Omental fat pad (tissue), 4 donors: Measurements from ENCODE around the gene TSPAN33. TPM values are rescaled to one million over a fixed set of nuclear protein-coding genes. Genes with fewer than 3 reads are reported as not detected.
"Not testable (repeated sequence)": the region's sequence is repeated elsewhere in the genome, so short reads cannot be mapped to it uniquely, and the experiment has no call there.

Experiments used
- ATAC-seq: fragments of 150-250 bp; one replicate; pipeline ENCODE4 v1.9.1; 2016; ENCODE audit warnings: mild to moderate bottlenecking, moderate library complexity; ENCODE audit not compliant: low FRiP score
- DNase-seq: peaks from one replicate; pipeline ENCODE4 v3.0.0-alpha.2; 2019; ENCODE audit warnings: low spot score
- small RNA-seq: library from RNA; depleted of rRNA; stranded (forward); fragments of <200 nt; gene quantifications from one replicate; pipeline ENCODE3, GENCODE V24; 2016
- total RNA-seq, 4 donors: library from RNA; depleted of rRNA; stranded (reverse); fragments of >200 nt; gene quantifications; one replicate each; pipeline ENCODE4 v1.1.0, GENCODE V29; 2016
- TF ChIP-seq, protein P1 (sequence below), 3 donors: fragments of 450-650 bp; IDR thresholded peaks; one replicate each; pipeline ENCODE4 v1.5.1; 2016 to 2017; ENCODE audit warnings: antibody characterized with exemption in 3 of 3, mild to moderate bottlenecking in 3 of 3, moderate library complexity in 2 of 3

Gene TSPAN33
- total RNA-seq, 4 donors from 2014 or later = 1.7 to 8.1 (median 7.0) TPM

DNA sequence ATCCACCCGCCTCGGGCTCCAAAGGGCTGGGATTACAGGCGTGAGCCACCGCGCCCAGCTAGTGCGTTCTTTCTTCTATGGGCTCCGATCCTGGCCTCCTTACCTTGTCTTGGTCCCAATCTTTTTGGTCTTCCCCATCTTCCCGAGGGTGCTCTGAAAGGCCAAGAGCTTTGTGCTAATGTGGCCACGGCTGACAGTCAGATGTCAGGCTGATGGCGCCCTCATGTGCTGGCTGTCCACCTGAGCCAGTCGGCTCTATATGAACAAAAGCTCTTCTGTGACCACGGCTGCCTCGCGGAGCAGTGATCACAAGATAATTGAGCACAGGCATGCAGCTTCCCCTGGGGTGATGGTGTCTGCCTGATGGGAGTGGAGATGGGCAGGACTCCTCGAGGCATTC is 69.3 kb downstream of the TSPAN33 start:
- no peak for DNase-seq

DNA sequence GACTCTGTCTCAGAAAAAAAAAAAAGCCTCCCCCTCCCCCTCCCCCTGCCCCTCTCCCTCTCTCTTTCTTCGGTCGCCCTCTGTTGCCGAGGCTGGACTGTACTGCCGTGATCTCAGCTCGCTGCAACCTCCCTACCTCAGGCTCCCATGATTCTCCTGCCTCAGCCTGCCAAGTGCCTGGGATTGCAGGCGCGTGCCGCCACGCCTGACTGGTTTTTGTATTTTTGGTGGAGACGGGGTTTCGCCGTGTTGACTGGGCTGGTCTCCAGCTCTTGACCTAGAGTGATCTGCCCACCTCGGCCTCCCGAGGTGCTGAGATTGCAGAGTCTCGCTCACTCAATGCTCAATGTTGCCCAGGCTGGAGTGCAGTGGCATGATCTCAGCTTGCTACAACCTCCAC is 71.2 kb downstream of the TSPAN33 start:
- not testable (repeated sequence) for ATAC-seq, DNase-seq

More for the DNA sequence above, 69.3 kb downstream of the TSPAN33 start:
- ATAC-seq = no peak
- TF ChIP-seq, protein P1, sequence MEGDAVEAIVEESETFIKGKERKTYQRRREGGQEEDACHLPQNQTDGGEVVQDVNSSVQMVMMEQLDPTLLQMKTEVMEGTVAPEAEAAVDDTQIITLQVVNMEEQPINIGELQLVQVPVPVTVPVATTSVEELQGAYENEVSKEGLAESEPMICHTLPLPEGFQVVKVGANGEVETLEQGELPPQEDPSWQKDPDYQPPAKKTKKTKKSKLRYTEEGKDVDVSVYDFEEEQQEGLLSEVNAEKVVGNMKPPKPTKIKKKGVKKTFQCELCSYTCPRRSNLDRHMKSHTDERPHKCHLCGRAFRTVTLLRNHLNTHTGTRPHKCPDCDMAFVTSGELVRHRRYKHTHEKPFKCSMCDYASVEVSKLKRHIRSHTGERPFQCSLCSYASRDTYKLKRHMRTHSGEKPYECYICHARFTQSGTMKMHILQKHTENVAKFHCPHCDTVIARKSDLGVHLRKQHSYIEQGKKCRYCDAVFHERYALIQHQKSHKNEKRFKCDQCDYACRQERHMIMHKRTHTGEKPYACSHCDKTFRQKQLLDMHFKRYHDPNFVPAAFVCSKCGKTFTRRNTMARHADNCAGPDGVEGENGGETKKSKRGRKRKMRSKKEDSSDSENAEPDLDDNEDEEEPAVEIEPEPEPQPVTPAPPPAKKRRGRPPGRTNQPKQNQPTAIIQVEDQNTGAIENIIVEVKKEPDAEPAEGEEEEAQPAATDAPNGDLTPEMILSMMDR (IDR thresholded peaks at IDR 0.05) = no peak

DNA sequence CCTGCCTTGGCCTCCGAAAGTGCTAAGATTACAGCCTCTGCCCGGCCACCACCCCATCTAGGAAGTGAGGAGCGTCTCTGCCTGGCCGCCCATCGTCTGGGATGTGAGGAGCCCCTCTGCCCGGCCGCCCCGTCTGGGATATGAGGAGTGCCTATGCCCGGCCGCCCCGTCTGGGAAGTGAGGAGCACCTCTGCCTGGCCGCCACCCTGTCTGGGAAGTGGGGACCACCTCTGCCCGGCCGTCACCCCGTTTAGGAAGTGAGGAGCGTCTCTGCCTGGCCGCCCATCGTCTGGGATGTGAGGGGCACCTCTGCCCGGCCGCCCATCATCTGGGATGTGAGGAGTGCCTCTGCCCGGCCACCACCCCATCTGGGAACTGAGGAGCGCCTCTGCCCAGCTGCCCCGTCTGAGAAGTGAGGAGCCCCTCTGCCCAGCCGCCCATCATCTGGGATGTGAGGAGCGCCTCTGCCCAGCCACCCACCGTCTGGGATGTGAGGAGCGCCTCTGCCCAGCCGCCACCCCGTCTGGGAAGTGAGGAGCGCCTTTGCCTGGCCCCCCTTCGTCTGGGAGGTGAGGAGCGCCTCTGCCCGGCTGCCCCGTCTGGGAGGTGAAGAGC is 71.7 kb downstream of the TSPAN33 start:
- ATAC-seq, DNase-seq: not testable (repeated sequence)

DNA sequence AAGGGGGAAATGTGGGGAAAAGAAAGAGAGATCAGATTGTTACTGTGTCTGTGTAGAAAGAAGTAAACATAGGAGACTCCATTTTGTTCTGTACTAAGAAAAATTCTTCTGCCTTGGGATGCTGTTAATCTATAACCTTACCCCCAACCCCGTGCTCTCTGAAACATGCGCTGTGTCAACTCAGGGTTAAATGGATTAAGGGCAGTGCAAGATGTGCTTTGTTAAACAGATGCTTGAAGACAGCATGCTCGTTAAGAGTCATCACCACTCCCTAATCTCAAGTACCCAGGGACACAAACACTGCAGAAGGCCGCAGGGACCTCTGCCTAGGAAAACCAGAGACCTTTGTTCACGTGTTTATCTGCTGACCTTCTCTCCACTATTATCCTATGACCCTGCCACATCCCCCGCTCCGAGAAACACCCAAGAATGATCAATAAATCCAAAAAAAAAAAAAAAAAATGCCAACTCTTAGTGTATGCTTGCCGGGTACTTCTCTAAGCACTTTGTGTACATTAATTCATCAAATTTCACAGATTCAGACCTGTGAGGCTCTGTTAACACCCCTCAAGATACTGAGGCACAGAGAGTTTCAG is 72.4 kb downstream of the TSPAN33 start:
- not testable (repeated sequence) for DNase-seq, ATAC-seq

DNA sequence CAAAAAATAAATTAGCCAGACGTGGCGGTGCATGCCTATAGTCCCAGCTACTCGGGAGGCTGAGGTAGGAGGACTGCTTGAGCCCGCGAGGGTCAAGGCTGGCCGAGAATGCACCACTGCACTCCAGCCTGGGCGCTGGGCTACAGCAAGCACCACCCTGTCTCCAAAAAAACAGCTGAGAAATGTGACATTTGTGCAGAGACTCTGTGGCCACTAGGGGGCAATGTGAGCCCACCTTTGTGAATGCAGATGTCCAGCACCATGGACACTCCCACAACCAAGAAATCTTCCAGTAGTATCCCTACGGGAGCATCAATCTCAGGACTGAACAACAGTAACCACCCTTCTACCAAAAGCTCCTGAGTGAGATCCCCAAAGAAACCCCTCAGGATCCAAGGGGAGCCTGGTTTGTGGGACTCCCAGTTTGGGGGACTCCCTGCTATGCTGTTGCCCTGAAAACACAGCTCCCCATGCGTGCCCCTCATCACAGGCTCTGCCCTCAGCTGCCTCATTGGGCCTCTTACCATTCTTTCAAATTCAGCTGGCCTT is 74.1 kb downstream of the TSPAN33 start:
- ATAC-seq (peak; percentile 92), DNase-seq (peak; percentile 87)
- TF ChIP-seq, protein P1 (IDR thresholded peaks at IDR 0.05) = peak in 2 of 3 donors; percentile 44 to 70

DNA sequence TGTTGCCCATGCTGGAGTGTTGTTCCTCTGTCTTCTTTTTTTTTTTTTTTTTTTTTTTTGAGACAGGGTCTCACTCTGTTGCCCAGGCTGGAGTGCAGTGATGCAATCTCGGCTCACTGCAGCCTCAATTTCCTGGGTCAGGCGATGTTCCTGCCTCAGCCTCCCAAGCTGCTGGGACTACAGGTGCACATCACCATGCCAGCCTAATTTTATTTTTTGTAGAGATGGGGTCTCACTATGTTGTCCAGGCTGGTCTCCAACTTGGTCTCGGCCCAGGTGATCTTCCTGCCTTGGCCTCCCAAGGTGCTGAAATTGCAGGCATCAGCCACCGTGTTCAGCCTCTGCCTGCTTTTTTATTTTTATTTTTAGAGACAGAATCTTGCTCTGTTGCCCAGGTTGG is 74.7 kb downstream of the TSPAN33 start:
- not testable (repeated sequence) for ATAC-seq, DNase-seq

Small RNAs within 50 kb of the gene (small RNA-seq; reads per million reads assigned to genes)
- not detected for gene RNY1P11

Other genes starting within 250 kb of the TSPAN33 start
- gene KCP, start 234.0 kb upstream of the TSPAN33 start, total RNA-seq = 1 to 10 TPM in 2 of 4 donors, under 1 TPM in 2; 0.46 to 3.3 (median 1.2) TPM
- gene IRF5, start 206.8 kb upstream of the TSPAN33 start, total RNA-seq = 10 to 100 TPM in 3 of 4 donors, 1 to 10 TPM in 1; 5.3 to 23.9 (median 18.8) TPM
- 10 to 100 TPM; 34.1 to 45.9 (median 41.1) TPM for gene TNPO3, start 89.6 kb upstream of the TSPAN33 start, total RNA-seq
- 1 to 10 TPM; 3.1 to 7.7 (median 4.9) TPM for gene SMO, start 43.9 kb downstream of the TSPAN33 start, total RNA-seq
- 10 to 100 TPM; 10.9 to 19.4 (median 14.6) TPM for gene AHCYL2, start 80.3 kb downstream of the TSPAN33 start, total RNA-seq